HG02759 (cell line): ENCODE results near the gene SLC34A1.

ENCODE experiments used
- ATAC-seq: cut with Tn5 transposase; IDR thresholded peaks from one replicate; pipeline ENCODE4 v1.9.1; 2021; ENCODE audit warnings: mild to moderate bottlenecking, moderate library complexity; ENCODE audit not compliant: unreplicated experiment

SLC34A1 gene

GRCh38 chr5:177385720-177386119, 1.5 kb downstream of the SLC34A1 start:
- ATAC-seq: no peak

GRCh38 chr5:177386542-177386941, 2.3 kb downstream of the SLC34A1 start:
- ATAC-seq: no peak

- no peak for ATAC-seq
Measured at GRCh38 chr5:177387405-177387804, 3.2 kb downstream of the SLC34A1 start.

- no peak for ATAC-seq
Measured at GRCh38 chr5:177388521-177389052, 4.4 kb downstream of the SLC34A1 start.

GRCh38 chr5:177389241-177390169, 5.3 kb downstream of the SLC34A1 start:
- peak; percentile 35 for ATAC-seq

GRCh38 chr5:177390363-177391300, 6.4 kb downstream of the SLC34A1 start:
- peak; percentile 61 for ATAC-seq

- no peak for ATAC-seq
Measured at GRCh38 chr5:177392765-177393164, 8.5 kb downstream of the SLC34A1 start.

GRCh38 chr5:177393206-177393765, 9.1 kb downstream of the SLC34A1 start:
- ATAC-seq: no peak

- no peak for ATAC-seq
Measured at GRCh38 chr5:177393990-177394389, 9.8 kb downstream of the SLC34A1 start.

GRCh38 chr5:177396078-177396477, 11.8 kb downstream of the SLC34A1 start:
- ATAC-seq: no peak

GRCh38 chr5:177396807-177397206, 12.6 kb downstream of the SLC34A1 start:
- no peak for ATAC-seq

GRCh38 chr5:177397875-177398390, 13.7 kb downstream of the SLC34A1 start:
- ATAC-seq: no peak

GRCh38 chr5:177399997-177400868, 16.0 kb downstream of the SLC34A1 start, which contains the start of gene PFN3:
TSS of gene PFN3 (minus strand) at chr5:177400661. CDS start at chr5:177400576, 85 bp downstream.
- no peak for ATAC-seq

- ATAC-seq: no peak
Measured at GRCh38 chr5:177402271-177403043, 18.2 kb downstream of the SLC34A1 start.

GRCh38 chr5:177403102-177403791, 19.0 kb downstream of the SLC34A1 start:
- peak; percentile 15 for ATAC-seq

- peak; percentile 84 for ATAC-seq
Measured at GRCh38 chr5:177403792-177404640, 19.8 kb downstream of the SLC34A1 start.

- no peak for ATAC-seq
Measured at GRCh38 chr5:177404641-177405179, 20.5 kb downstream of the SLC34A1 start.
